A549 (cell line): Measurements from ENCODE around the gene CD47. TPM values are rescaled to one million over a fixed set of nuclear protein-coding genes. Genes with fewer than 3 reads are reported as not detected.

Experiments used
- ATAC-seq, 2 experiments: fragments of 200-7000 bp in 1 of 2; fragments of >200 bp in 1 of 2; cut with Nextera tagmentation in 1 of 2; cut with Tn5 transposase in 1 of 2; 3 replicates each; pipeline versions ENCODE4 v1.8.0 to v1.9.1; 2018 to 2020; ENCODE audit warnings: mild to moderate bottlenecking in 1 of 2, moderate library complexity in 1 of 2
- CTCF ChIA-PET: fragments of 300-600 bp; sonication (Branson Sonifier 250); formaldehyde crosslinking; extraction: SDS; loops from one replicate; lab custom pipeline; 2021; ENCODE audit warnings: antibody characterized with exemption, inconsistent platforms; lab: Yijun Ruan, JAX
- POLR2A ChIA-PET: fragments of 350-600 bp; formaldehyde crosslinking; extraction: SDS; loops from one replicate; lab custom pipeline; 2021; ENCODE audit warnings: antibody characterized with exemption, inconsistent platforms; lab: Yijun Ruan, JAX
- DNase-seq, 2 experiments: peaks; one replicate each; pipeline versions ENCODE4 v3.0.0 to v3.0.0-alpha.2; 2011 to 2016; ENCODE audit warnings: low read depth in 1 of 2, low spot score in 1 of 2
- FAIRE-seq: peaks from 2 replicates; lab custom pipeline; 2011; peaks lifted over from hg19 to GRCh38; lab: Jason Lieb, UNC
- H3K27ac ChIP-seq, 2 experiments: fragments of >200 bp; sonication (Bioruptor Twin); formaldehyde crosslinking; 3 replicates each; pipeline ENCODE4 v1.5.1; 2016 to 2017
- H3K4me1 ChIP-seq: fragments of >200 bp; sonication (Bioruptor Twin); formaldehyde crosslinking; 3 replicates; pipeline ENCODE4 v1.6.1; 2016
- H3K4me2 ChIP-seq: fragments of >200 bp; sonication (Bioruptor Twin); formaldehyde crosslinking; 3 replicates; pipeline ENCODE4 v1.6.1; 2016
- H3K4me3 ChIP-seq: fragments of >200 bp; sonication (Bioruptor Twin); formaldehyde crosslinking; 3 replicates; pipeline ENCODE4 v1.5.1; 2016
- H3K9me3 ChIP-seq: fragments of >200 bp; sonication (Bioruptor Twin); formaldehyde crosslinking; 3 replicates; pipeline ENCODE4 v1.6.1; 2016
- CBX2 ChIP-seq: fragments of 200-600 bp; sonication (generic); IDR thresholded peaks from 2 replicates; pipeline ENCODE4 v1.6.1; 2016; ENCODE audit warnings: low read depth, mild to moderate bottlenecking, borderline replicate concordance
- EHMT2 ChIP-seq: fragments of 200-600 bp; sonication (generic); IDR thresholded peaks from 2 replicates; pipeline ENCODE4 v1.6.1; 2016; ENCODE audit warnings: antibody characterized with exemption, low read depth, mild to moderate bottlenecking, moderate library complexity
- ESRRA ChIP-seq: fragments of 150-350 bp; IDR thresholded peaks from 2 replicates; pipeline ENCODE4 v1.6.1; 2014; ENCODE audit warnings: mild to moderate bottlenecking, low read length, borderline replicate concordance
- FOSL2 ChIP-seq, 2 experiments: fragments of 450-650 bp in 1 of 2; fragments of >200 bp in 1 of 2; sonication (Bioruptor Twin) in 1 of 2; formaldehyde crosslinking; IDR thresholded peaks; 2 replicates each; pipeline versions ENCODE4 v1.5.0 to v1.6.1; 2016 to 2020; ENCODE audit warnings: mild to moderate bottlenecking in 1 of 2, moderate library complexity in 1 of 2
- HDAC2 ChIP-seq: fragments of 200-600 bp; sonication (generic); IDR thresholded peaks from 2 replicates; pipeline ENCODE4 v1.6.1; 2016
- HMGXB4 ChIP-seq: fragments of 250-450 bp; sonication (Bioruptor Pico); IDR thresholded peaks from 2 replicates; pipeline ENCODE4 v1.5.0; 2021; ENCODE audit warnings: mild to moderate bottlenecking, moderate library complexity, borderline replicate concordance
- HOXB5 ChIP-seq: fragments of 250-450 bp; sonication (Bioruptor Pico); IDR thresholded peaks from 2 replicates; pipeline ENCODE4 v1.5.0; 2020; ENCODE audit warnings: mild to moderate bottlenecking, moderate library complexity
- MAFK ChIP-seq: fragments of 450-650 bp; IDR thresholded peaks from 2 replicates; pipeline ENCODE4 v1.6.1; 2014; ENCODE audit not compliant: partially characterized antibody
- MAZ ChIP-seq: fragments of 150-350 bp; IDR thresholded peaks from 2 replicates; pipeline ENCODE4 v1.6.1; 2014; ENCODE audit warnings: antibody characterized with exemption, low read depth, low read length, borderline replicate concordance
- MYC ChIP-seq: IDR thresholded peaks from 2 replicates; pipeline ENCODE4 v1.6.1; 2012; ENCODE audit warnings: mild to moderate bottlenecking, inconsistent platforms, low read length, improper control_type of control experiment, borderline replicate concordance
- NFE2L2 ChIP-seq: fragments of 150-350 bp; conservative IDR thresholded peaks from 2 replicates; pipeline ENCODE4 v1.6.1; 2014; ENCODE audit warnings: low read length
- NPAS2 ChIP-seq: fragments of 250-450 bp; sonication (Bioruptor Pico); IDR thresholded peaks from 2 replicates; pipeline ENCODE4 v1.8.0; 2022; ENCODE audit warnings: mild to moderate bottlenecking, moderate library complexity, borderline replicate concordance
- POLR2AphosphoS2 ChIP-seq: conservative IDR thresholded peaks from 2 replicates; pipeline ENCODE4 v1.6.1; 2012; ENCODE audit warnings: low read length, improper control_type of control experiment, inconsistent platforms
- RAD21 ChIP-seq, 2 experiments: fragments of >200 bp in 1 of 2; sonication (Bioruptor Twin) in 1 of 2; formaldehyde crosslinking in 1 of 2; IDR thresholded peaks in 1 of 2; conservative IDR thresholded peaks in 1 of 2; 2 replicates in 1 of 2; 3 replicates in 1 of 2; pipeline ENCODE4 v1.6.1; 2012 to 2018; ENCODE audit warnings: inconsistent platforms in 1 of 2
- RARB ChIP-seq: fragments of 250-450 bp; sonication (Bioruptor Pico); IDR thresholded peaks from 2 replicates; pipeline ENCODE4 v1.8.0; 2021; ENCODE audit warnings: mild to moderate bottlenecking, moderate library complexity
- RFX5 ChIP-seq: fragments of 450-650 bp; IDR thresholded peaks from 2 replicates; pipeline ENCODE4 v1.7.1; 2014; ENCODE audit warnings: antibody characterized with exemption, mild to moderate bottlenecking, moderate library complexity
- SREBF2 ChIP-seq: fragments of 450-650 bp; IDR thresholded peaks from 2 replicates; pipeline ENCODE4 v1.6.1; 2014; ENCODE audit warnings: mild to moderate bottlenecking, moderate library complexity
- TP53 ChIP-seq: fragments of 250-450 bp; sonication (Bioruptor Pico); IDR thresholded peaks from 2 replicates; pipeline ENCODE4 v1.5.0; 2021; ENCODE audit warnings: mild to moderate bottlenecking, moderate library complexity
- ZC3H11A ChIP-seq: fragments of 450-650 bp; IDR thresholded peaks from 2 replicates; pipeline ENCODE4 v1.6.1; 2014; ENCODE audit warnings: antibody characterized with exemption, mild to moderate bottlenecking
- ZFP36 ChIP-seq: fragments of 450-650 bp; IDR thresholded peaks from 2 replicates; pipeline ENCODE4 v1.6.1; 2014; ENCODE audit warnings: borderline replicate concordance; ENCODE audit not compliant: partially characterized antibody
- WGBS: methylation state at CpG from one replicate; pipeline ENCODE4 v1.1.6; 2017; ENCODE audit errors: missing lambda C conversion rate; 5-methylcytosine and 5-hydroxymethylcytosine counted together
- polyA plus RNA-seq, 4 experiments: library from polyadenylated mRNA; depleted of rRNA in 3 of 4; stranded (reverse); fragments of >200 nt; fragmentation: RNase III in 1 of 4; extraction: RNeasy Plus Mini Kit Qiagen cat#74134 plus additional on column Dnase treatment in 1 of 4; gene quantifications; 2 replicates in 3 of 4; 3 replicates in 1 of 4; pipeline ENCODE4 v1.2.3, GENCODE V29; 2011 to 2017
- TF ChIP-seq, protein P1 (sequence below): fragments of 150-350 bp; IDR thresholded peaks from 2 replicates; pipeline ENCODE4 v1.6.1; 2014; ENCODE audit warnings: low read depth, mild to moderate bottlenecking, low read length
- TF ChIP-seq, protein P2 (sequence below): IDR thresholded peaks from 2 replicates; pipeline ENCODE4 v1.6.1; 2012
- TF ChIP-seq, protein P3 (sequence below): fragments of >200 bp; sonication (Bioruptor Twin); formaldehyde crosslinking; IDR thresholded peaks from 2 replicates; pipeline ENCODE4 v1.6.1; 2016

CD47 gene
- polyA plus RNA-seq, 2 of the 4 experiments (the other 2 are of a cell fraction), result 31.0 to 35.9 TPM

DNA sequence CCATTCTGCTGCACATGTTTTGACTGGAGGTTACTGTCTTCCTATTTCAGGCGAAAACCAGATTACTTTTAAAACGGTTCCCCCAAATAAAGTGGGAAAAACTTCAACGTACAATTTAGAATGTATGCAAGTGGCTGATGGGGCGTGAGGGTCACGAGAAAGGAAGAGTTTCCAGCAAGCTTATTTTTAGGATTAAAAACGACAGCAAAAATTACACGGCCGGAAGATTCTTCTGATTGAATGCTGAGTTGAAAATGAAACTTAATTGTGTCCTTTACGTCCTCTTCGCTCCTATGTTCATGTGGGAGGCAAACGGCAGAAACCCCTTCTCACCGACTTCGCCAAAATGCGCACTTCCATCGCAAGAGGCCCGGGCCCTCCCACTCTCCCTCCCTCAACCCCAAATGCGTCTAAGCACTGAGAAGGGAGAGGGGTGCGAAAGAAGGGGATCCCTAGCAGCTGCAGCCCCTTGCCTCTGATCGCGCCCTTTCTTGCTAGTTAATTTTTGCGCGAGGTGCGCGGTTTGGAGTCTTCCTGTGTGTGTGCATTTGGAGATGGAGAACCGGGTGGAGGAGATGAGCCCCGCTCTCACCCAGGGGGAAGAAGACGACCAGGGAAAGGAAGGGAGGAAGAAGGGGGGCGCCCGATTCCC is 656 bp downstream of the CD47 start:
- H3K27ac ChIP-seq, result peak overlapping the region; percentile 86 to 94
- H3K4me3 ChIP-seq, result peak overlapping the region; percentile 81
- TF ChIP-seq ZFP36 (no peak), HMGXB4 (no peak), HDAC2 (peak; percentile 95), NPAS2 (CRISPR knock-in tag) (no peak), CBX2 (no peak)
- TF ChIP-seq, protein P1, sequence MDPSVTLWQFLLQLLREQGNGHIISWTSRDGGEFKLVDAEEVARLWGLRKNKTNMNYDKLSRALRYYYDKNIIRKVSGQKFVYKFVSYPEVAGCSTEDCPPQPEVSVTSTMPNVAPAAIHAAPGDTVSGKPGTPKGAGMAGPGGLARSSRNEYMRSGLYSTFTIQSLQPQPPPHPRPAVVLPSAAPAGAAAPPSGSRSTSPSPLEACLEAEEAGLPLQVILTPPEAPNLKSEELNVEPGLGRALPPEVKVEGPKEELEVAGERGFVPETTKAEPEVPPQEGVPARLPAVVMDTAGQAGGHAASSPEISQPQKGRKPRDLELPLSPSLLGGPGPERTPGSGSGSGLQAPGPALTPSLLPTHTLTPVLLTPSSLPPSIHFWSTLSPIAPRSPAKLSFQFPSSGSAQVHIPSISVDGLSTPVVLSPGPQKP, result no peak
- peak overlapping the region; percentile 99 for H3K4me2 ChIP-seq
- H3K4me1 ChIP-seq, result peaks cover 11% of the 10 kb centered on the region; the same call in 2 of the 3 replicates
- POLR2A ChIA-PET, result interaction anchor here (0.6 kb wide), 1 partner anchor 91 kb away, joined by 4 read pairs; no protein-coding TSS in a partner anchor
- H3K9me3 ChIP-seq, result no peaks in the 10 kb centered on the region
- DNase-seq (peak in 1 of 2 experiments; percentile 52), FAIRE-seq (no peak), ATAC-seq (peak; percentile 70 to 72)
- CTCF ChIA-PET, result no interaction called here
- WGBS, result 1% methylated on average over 27 of the region's 29 CpGs

- Histone ChIP-seq H3K27ac (peak overlapping the region; percentile 86 to 94; a peak in 2 of 6 replicates), H3K9me3 (no peaks in the 10 kb centered on the region), H3K4me2 (peak overlapping the region; percentile 99), H3K4me3 (peak overlapping the region; percentile 81)
- CTCF ChIA-PET, result interaction anchor here (1.1 kb wide), 1 partner anchor 134 kb away, joined by 3 read pairs; no protein-coding TSS in a partner anchor
- POLR2A ChIA-PET, result interaction anchor here (0.6 kb wide), 1 partner anchor 91 kb away, joined by 4 read pairs; no protein-coding TSS in a partner anchor
- no peak for ATAC-seq
- no peak for FAIRE-seq
- DNase-seq, result no peak
- TF ChIP-seq MAZ (no peak), RFX5 (no peak), ESRRA (no peak), EHMT2 (no peak), SREBF2 (no peak), RAD21 (conservative IDR thresholded peaks at IDR 0.05 in 1 of 2, IDR thresholded peaks at IDR 0.05 in 1 of 2) (no peak), HMGXB4 (no peak), MAFK (no peak), FOSL2 (IDR thresholded peaks at IDR 0.05) (no peak), FOSL2 (CRISPR knock-in tag; IDR thresholded peaks at IDR 0.05) (no peak), POLR2AphosphoS2 (no peak), CBX2 (no peak), HOXB5 (CRISPR knock-in tag) (no peak), RARB (CRISPR knock-in tag) (no peak), TP53 (CRISPR knock-in tag) (no peak), NFE2L2 (no peak), ZC3H11A (no peak), MYC (no peak)
- TF ChIP-seq, protein P2, sequence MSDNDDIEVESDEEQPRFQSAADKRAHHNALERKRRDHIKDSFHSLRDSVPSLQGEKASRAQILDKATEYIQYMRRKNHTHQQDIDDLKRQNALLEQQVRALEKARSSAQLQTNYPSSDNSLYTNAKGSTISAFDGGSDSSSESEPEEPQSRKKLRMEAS, result no peak
- TF ChIP-seq, protein P3, sequence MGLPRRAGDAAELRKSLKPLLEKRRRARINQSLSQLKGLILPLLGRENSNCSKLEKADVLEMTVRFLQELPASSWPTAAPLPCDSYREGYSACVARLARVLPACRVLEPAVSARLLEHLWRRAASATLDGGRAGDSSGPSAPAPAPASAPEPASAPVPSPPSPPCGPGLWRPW, result no peak
- TF ChIP-seq, all 56 proteins: peak for 0
- 29% methylated on average over 10 of the region's 10 CpGs for WGBS
- peaks cover 11% of the 10 kb centered on the region; the same call in 2 of the 3 replicates for H3K4me1 ChIP-seq
Measured at GRCh38 chr3:108089579-108089978, 1.3 kb downstream of the CD47 start.
